ENCODE data around the gene IFT88.

IFT88 gene

DNA sequence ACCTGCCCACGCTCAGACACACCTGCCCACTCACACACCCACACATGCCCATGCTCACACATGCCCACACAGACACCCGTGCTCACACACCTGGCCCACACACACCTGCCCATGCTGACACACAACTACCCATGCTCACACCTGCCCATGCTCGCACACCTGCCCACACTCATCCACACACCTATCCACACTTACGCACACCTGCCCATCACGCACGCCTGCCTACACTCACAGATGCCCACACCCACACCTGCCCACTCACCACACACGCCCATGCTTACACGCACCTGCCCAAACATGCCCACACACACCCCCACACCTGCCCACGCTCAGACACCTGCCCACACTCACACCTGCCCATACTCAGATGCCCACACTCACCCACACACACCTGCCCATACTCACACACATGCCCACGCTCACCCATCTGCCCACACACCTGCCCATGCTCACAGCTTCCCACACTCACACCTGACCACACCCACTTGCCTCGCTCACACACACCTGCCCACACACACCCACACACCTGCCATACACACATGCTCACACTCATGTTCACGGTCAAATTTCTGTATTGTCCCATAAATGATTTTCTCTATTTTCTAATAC, 152.1 kb downstream of the IFT88 start:
- no peak for DNase-seq

- no peak for DNase-seq
Measured at GRCh38 chr13:20719783-20720182, 152.8 kb downstream of the IFT88 start.

DNA sequence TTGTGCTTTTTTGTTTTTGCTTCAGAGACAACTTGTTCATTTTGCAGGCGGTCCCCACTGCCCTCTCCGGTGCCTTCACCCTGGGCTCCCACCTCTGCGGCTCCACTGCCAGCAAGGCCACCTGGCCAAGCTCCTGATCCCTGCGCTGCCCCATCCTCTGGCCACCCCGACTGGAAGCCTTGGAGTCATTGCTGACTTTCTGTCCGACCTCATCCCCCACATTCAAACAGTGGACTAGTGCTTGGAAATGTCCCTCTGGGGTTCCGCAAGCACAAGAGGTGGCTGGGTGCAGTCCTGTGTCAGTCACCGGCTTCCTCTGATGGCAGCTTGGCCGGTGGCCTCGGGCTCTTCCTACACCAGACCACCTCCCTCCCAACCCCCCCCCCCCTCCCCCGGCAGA, 153.5 kb downstream of the IFT88 start:
- no peak for DNase-seq

DNA sequence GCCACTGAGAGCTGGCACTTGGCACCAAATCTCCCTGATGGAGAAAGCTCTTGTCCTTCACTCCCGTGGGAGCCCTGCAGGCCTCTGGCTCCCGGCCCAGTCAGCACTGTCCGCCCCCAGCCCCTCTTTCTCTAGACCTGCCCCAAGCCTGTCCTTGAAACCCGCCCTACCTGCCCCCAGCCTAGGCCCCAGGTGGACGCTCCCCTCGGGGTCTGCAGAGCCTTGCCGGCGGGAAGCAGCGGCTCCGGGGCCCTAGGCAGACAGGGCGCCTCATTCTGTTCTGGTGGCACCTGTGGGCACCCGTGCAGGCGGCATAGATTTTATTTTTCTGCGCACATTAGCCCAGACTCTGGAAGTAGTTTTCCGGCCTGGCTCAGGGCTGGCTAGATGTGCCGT, 154.1 kb downstream of the IFT88 start:
- no peak for DNase-seq

DNA sequence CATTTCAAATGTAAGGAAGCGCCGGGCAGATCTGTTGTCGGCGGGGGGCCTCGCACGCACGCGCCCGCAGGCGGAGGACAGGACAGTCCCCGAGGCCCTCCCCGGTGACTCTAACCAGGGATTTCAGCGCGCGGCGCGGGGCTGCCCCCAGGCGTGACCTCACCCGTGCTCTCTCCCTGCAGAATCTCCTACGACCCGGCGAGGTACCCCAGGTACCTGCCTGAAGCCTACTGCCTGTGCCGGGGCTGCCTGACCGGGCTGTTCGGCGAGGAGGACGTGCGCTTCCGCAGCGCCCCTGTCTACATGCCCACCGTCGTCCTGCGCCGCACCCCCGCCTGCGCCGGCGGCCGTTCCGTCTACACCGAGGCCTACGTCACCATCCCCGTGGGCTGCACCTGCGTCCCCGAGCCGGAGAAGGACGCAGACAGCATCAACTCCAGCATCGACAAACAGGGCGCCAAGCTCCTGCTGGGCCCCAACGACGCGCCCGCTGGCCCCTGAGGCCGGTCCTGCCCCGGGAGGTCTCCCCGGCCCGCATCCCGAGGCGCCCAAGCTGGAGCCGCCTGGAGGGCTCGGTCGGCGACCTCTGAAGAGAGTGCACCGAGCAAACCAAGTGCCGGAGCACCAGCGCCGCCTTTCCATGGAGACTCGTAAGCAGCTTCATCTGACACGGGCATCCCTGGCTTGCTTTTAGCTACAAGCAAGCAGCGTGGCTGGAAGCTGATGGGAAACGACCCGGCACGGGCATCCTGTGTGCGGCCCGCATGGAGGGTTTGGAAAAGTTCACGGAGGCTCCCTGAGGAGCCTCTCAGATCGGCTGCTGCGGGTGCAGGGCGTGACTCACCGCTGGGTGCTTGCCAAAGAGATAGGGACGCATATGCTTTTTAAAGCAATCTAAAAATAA, 154.7 kb downstream of the IFT88 start:
- DNase-seq = no peak

DNA sequence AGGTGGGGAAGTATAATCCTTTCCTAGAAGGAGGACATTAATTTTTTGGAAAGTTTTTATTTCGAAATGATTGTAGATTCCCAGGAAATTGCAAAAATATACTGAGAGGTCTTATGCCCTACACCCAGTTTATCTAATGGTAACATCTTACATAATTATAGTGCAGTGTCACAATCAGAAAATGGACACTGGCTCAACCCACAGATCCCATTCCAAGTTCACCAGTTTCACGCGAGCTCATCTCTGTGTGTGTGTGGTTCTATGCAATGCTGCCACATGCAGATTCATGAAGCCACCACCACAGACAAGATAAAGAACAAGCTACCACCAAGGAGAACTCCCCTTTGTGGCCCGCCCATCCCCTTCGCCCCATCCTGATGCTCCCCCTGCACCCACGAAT, 160.9 kb downstream of the IFT88 start:
- DNase-seq = peak in 1 of 2 donors; percentile 28

GRCh38 chr13:20728579-20729311, 161.8 kb downstream of the IFT88 start:
- DNase-seq = no peak

DNA sequence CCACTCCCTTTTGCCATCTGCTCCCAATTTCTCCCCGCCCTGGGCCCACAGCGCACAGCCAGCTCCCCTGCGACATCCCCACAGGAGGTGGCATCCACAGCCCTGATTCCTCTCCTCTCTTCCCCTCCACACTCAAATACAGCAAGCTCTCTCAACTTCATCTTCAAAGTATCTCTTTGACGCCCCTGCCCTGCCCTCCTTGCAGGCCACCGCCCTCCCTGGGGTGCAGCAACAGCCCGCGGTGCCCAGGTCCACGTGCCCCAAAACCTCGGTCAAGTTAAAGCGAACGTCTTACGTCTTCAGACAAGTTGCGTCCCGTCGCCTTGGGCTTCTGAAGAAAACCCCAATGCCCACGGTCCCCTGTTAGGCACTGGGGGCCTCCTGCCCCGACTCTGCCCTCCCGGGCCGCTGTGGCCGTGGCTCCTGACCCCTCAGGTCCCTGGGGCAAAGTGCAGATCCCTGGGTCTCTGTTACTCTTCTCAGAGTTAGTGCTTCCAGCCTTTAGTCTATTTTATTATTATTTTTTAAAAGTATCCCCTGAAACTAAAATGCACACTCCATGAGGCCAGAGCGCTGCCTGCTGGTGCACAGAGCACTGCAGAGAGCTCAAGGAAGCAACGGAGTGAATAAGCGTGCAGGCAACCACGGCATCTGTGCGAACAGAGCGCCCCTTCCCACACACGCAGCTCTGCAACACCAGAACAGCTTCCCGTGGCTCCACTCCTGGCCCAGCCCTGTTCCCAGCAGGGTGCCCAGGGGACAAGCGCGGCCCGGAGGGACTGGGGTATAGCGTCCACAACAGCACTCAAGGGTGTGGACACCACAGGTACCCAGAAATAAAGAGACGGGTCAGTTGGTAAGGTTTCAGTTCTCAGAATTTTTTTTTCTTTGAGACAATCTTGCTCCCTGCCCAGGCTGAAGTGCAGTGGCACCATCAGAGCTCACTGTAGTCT, 163.0 kb downstream of the IFT88 start:
- DNase-seq = no peak

DNA sequence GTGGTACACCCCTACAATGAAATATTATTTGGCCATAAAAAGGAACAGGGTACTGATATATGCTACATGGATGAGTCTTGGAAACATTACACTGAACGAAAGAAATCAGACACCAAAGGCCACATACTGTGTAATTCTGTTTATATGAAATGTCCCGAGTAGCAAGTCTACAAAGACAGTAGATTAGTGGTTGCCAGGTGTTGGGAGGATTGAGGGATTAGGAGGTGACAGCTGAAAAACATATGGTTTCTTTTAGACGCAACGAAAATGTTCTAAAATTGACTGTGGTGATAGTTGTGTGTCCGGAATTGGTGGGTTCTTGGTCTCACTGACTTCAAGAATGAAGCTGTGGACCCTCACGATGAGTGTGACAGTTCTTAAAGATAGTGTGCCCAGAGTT, 171.7 kb downstream of the IFT88 start:
- no peak for DNase-seq

GRCh38 chr13:20740021-20740420, 173.1 kb downstream of the IFT88 start:
- DNase-seq = no peak

Data from inflammatory macrophage (primary cell).